PC-9 (cell line): ENCODE data around the gene CFAP68. TPM values are rescaled to one million over a fixed set of nuclear protein-coding genes. Genes with fewer than 3 reads are reported as not detected.
A peak's percentile ranks its signal among the peaks of the same experiment; 100 is the strongest.

ENCODE experiments used
- BruUV-seq: library from RNA; stranded (reverse); fragments of 400-500 nt; replicated peaks from 2 replicates; lab custom pipeline; 2021; lab: Mats Ljungman, UMichigan
- CTCF ChIA-PET: fragments of 300-600 bp; sonication (Branson Sonifier 250); formaldehyde crosslinking; loops from one replicate; lab custom pipeline; 2022; ENCODE audit warnings: antibody characterized with exemption; lab: Charles Lee
- POLR2A ChIA-PET: fragments of 300-600 bp; sonication (Branson Sonifier 250); formaldehyde crosslinking; loops from one replicate; lab custom pipeline; 2022; ENCODE audit warnings: antibody characterized with exemption; ENCODE audit not compliant: unreplicated experiment; lab: Charles Lee
- DNase-seq, 2 experiments: peaks; one replicate each; pipeline versions ENCODE4 v3.0.0 to v3.0.0-alpha.2; 2015 to 2022; ENCODE audit warnings: mixed read lengths in 1 of 2
- H2AFZ ChIP-seq: fragments of 200-600 bp; sonication (generic); 2 replicates; pipeline ENCODE4 v1.8.1; 2017; ENCODE audit warnings: antibody characterized with exemption
- H3F3A ChIP-seq: fragments of 200-600 bp; sonication (generic); 2 replicates; pipeline ENCODE4 v1.8.1; 2017; ENCODE audit warnings: antibody characterized with exemption, mild to moderate bottlenecking, low read depth; ENCODE audit not compliant: insufficient read depth
- H3K27ac ChIP-seq: fragments of 200-600 bp; sonication (generic); 2 replicates; pipeline ENCODE4 v1.6.1; 2016; ENCODE audit warnings: mixed run types
- H3K27me3 ChIP-seq: fragments of 200-600 bp; sonication (generic); 2 replicates; pipeline ENCODE4 v1.6.1; 2016; ENCODE audit warnings: low read depth, mixed run types; ENCODE audit not compliant: insufficient read depth
- H3K36me3 ChIP-seq: fragments of 200-600 bp; sonication (generic); 2 replicates; pipeline ENCODE4 v1.6.1; 2016; ENCODE audit warnings: low read depth, mixed run types
- H3K4me1 ChIP-seq: fragments of 200-600 bp; sonication (generic); replicated peaks from 2 replicates; pipeline ENCODE4 v1.6.1; 2016; ENCODE audit warnings: mixed run types; ENCODE audit not compliant: insufficient read depth
- H3K4me2 ChIP-seq: fragments of 200-600 bp; sonication (generic); 2 replicates; pipeline ENCODE4 v1.6.1; 2017; ENCODE audit warnings: mixed run types
- H3K4me3 ChIP-seq: fragments of 200-600 bp; sonication (generic); 2 replicates; pipeline ENCODE4 v1.6.1; 2016; ENCODE audit warnings: mixed run types
- H3K79me2 ChIP-seq: fragments of 200-600 bp; sonication (generic); 2 replicates; pipeline ENCODE4 v1.6.1; 2017; ENCODE audit warnings: low read depth, mixed run types
- H3K9me2 ChIP-seq: fragments of 200-600 bp; sonication (generic); 2 replicates; pipeline ENCODE4 v1.8.1; 2017; ENCODE audit warnings: mild to moderate bottlenecking; ENCODE audit not compliant: insufficient read depth
- H3K9me3 ChIP-seq: fragments of 200-600 bp; sonication (generic); 2 replicates; pipeline ENCODE4 v1.8.1; 2016; ENCODE audit warnings: low read depth; ENCODE audit not compliant: insufficient read depth
- H4K20me1 ChIP-seq: fragments of 200-600 bp; sonication (generic); 2 replicates; pipeline ENCODE4 v1.8.1; 2017; ENCODE audit not compliant: insufficient read depth
- EZH2 ChIP-seq: fragments of 200-600 bp; sonication (generic); IDR thresholded peaks from 2 replicates; pipeline ENCODE4 v1.8.0; 2017; ENCODE audit warnings: antibody characterized with exemption, low read depth
- intact Hi-C: fragments of 100-400 bp; cut with micrococcal nuclease; formaldehyde crosslinking; loops from one replicate; pipeline ENCODE4 v1.10.0; 2022; ENCODE audit not compliant: unreplicated experiment
- total RNA-seq: library from RNA; stranded (reverse); gene quantifications from 2 replicates; pipeline ENCODE4 v1.2.3, GENCODE V29; 2021
- TF ChIP-seq, protein P1 (sequence below): fragments of 200-600 bp; sonication (generic); conservative IDR thresholded peaks from 2 replicates; pipeline ENCODE4 v1.6.1; 2017; ENCODE audit warnings: mixed run types, antibody characterized with exemption, mild to moderate bottlenecking, moderate library complexity

The CFAP68 gene
- total RNA-seq, 1 experiment from 2014 or later: 46.8 TPM

DNA sequence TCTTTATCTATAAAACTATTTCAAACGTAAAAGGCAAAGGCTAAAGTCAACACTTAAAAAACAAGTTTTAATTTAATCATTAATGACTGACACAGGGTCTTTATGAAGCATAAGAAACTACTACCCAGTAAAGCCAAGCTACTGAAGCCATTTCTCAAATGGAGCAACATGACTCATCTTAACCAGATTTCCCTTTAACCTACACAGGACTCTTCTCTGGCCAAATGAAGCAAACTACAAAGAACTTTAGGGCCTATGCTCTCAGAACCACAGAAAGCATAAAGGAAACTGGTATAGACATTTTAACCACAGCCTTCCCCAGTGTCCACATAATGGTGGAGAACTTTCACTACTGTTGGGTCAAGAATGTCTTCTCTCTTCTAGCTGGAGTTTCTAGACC, 42.6 kb upstream of the CFAP68 start:
- no peak for DNase-seq
- BruUV-seq: no TSS peak
- Histone ChIP-seq H2AFZ (no peak overlapping the region), H4K20me1 (no peaks in the 10 kb centered on the region), H3K27me3 (no peaks in the 10 kb centered on the region), H3K9me3 (no peaks in the 10 kb centered on the region), H3K4me2 (peak overlapping the region; percentile 7), H3K36me3 (peaks cover 32% of the 10 kb centered on the region), H3K27ac (peak overlapping the region; percentile 25), H3K4me1 (peaks cover 35% of the 10 kb centered on the region), H3K9me2 (no peaks in the 10 kb centered on the region), H3K4me3 (no peak overlapping the region), H3K79me2 (no peaks in the 10 kb centered on the region), H3F3A (peaks cover 16% of the 10 kb centered on the region; the same call in 1 of the 2 replicates)
- TF ChIP-seq, protein P1, sequence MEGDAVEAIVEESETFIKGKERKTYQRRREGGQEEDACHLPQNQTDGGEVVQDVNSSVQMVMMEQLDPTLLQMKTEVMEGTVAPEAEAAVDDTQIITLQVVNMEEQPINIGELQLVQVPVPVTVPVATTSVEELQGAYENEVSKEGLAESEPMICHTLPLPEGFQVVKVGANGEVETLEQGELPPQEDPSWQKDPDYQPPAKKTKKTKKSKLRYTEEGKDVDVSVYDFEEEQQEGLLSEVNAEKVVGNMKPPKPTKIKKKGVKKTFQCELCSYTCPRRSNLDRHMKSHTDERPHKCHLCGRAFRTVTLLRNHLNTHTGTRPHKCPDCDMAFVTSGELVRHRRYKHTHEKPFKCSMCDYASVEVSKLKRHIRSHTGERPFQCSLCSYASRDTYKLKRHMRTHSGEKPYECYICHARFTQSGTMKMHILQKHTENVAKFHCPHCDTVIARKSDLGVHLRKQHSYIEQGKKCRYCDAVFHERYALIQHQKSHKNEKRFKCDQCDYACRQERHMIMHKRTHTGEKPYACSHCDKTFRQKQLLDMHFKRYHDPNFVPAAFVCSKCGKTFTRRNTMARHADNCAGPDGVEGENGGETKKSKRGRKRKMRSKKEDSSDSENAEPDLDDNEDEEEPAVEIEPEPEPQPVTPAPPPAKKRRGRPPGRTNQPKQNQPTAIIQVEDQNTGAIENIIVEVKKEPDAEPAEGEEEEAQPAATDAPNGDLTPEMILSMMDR: no peak
- TF ChIP-seq EZH2: no peak
- POLR2A ChIA-PET: no interaction called here
- CTCF ChIA-PET: interaction anchor here (0.5 kb wide), 1 partner anchor 35 kb away, joined by 6 read pairs; no protein-coding TSS in a partner anchor
- intact Hi-C loops: no loop called here

DNA sequence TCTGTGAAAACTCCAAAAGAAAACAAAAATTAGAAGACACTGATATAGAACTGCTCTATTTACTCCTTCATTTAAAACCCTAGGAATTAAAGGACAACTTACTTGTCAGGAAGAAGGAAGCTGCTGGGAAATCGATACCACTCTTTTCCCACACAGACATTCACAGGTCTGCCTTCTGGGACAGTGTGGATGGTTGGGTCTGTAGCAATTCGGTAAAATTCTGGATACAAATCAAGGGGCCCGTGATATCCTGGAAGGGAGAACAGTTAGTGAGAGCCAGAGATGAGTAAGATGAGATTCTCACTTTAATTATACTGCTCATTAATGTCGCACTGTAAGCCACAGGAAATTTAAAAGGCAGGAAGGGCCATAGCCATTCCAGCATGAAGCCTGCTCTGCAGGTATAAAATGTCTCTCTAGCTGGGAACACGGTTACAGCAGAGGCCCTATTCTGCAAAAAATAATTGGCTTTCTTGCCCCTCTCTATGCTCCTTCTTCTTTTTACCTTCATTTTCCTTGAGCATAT, 41.9 kb upstream of the CFAP68 start:
- TF ChIP-seq, protein P1: no peak
- TF ChIP-seq EZH2: no peak
- no peaks in the 10 kb centered on the region for H3K27me3 ChIP-seq
- peak overlapping the region; percentile 25; the same call in 1 of the 2 replicates for H3K27ac ChIP-seq
- H4K20me1 ChIP-seq: no peaks in the 10 kb centered on the region
- ChIA-PET POLR2A (no interaction called here), CTCF (no interaction called here)
- H3F3A ChIP-seq: peaks cover 19% of the 10 kb centered on the region; the same call in 1 of the 2 replicates
- H3K79me2 ChIP-seq: 0 out of 2 replicates have a peak, but pooled peaks cover 2% of the 10 kb centered on the region
- no TSS peak for BruUV-seq
- H3K4me3 ChIP-seq: no peak overlapping the region
- H3K9me2 ChIP-seq: no peaks in the 10 kb centered on the region
- no peak for DNase-seq
- H3K36me3 ChIP-seq: peaks cover 32% of the 10 kb centered on the region
- intact Hi-C loops: no loop called here
- no peak overlapping the region for H2AFZ ChIP-seq
- H3K4me1 ChIP-seq: peaks cover 42% of the 10 kb centered on the region
- 0 out of 2 replicates have a peak overlapping the region, but pooled peaks have one; percentile 7 for H3K4me2 ChIP-seq
- no peaks in the 10 kb centered on the region for H3K9me3 ChIP-seq

DNA sequence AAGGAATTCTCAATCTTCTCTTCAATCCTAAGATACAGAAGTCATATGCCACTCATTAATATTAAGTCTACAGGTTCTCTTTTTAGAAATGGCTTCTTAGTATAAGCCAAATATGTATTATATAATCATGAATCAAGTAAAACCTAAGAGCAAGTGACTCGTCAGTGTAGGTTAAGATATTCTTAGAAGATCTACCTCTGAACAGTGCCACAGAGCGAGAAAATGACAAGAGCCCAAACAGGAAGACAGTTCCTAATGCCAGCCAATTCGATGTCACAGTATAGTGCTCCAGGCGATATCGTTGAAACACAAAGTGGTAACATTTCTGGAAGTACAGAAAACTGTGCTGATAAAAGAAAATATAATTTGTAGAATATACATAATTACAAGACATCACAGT, 41.3 kb upstream of the CFAP68 start:
- Histone ChIP-seq H3K27ac (no peak overlapping the region), H3K9me2 (no peaks in the 10 kb centered on the region), H2AFZ (no peak overlapping the region), H3K4me2 (no peak overlapping the region), H3K9me3 (no peaks in the 10 kb centered on the region), H3K27me3 (no peaks in the 10 kb centered on the region), H3K4me1 (peaks cover 48% of the 10 kb centered on the region), H3K79me2 (0 out of 2 replicates have a peak, but pooled peaks cover 8% of the 10 kb centered on the region), H4K20me1 (no peaks in the 10 kb centered on the region), H3F3A (peaks cover 23% of the 10 kb centered on the region; the same call in 1 of the 2 replicates), H3K4me3 (no peak overlapping the region), H3K36me3 (peaks cover 35% of the 10 kb centered on the region)
- intact Hi-C loops: no loop called here
- no peak for DNase-seq
- TF ChIP-seq, protein P1: no peak
- no peak for TF ChIP-seq EZH2
- ChIA-PET CTCF (no interaction called here), POLR2A (no interaction called here)
- no TSS peak for BruUV-seq
